ENCODE data around the gene HTR4. TPM values are rescaled to one million over a fixed set of nuclear protein-coding genes. Genes with fewer than 3 reads are reported as not detected.
A peak's percentile ranks its signal among the peaks of the same experiment; 100 is the strongest.

Gene HTR4
- total RNA-seq, 3 donors from 2014 or later = 15.0 to 18.8 (median 17.3) TPM

DNA sequence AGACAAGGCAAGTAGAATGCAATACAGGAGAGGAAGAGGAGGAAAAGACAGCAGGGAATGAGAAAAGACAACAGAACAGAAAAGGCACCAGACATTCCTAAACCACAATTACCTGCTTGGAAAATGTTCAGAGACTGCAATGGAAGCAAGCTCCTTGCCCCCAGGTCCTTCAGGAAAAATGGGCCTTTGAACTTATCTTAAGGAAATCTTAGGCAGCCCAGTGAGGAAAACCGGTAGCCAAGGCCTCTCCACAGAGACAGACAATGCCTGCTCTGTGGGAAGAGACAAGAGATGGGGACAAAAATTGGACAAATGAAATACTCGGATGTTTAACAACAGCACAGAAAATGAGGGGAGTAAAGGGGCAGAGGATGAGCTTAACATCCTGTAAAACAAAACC is 31.2 kb downstream of the HTR4 start:
- TF ChIP-seq, protein P1, sequence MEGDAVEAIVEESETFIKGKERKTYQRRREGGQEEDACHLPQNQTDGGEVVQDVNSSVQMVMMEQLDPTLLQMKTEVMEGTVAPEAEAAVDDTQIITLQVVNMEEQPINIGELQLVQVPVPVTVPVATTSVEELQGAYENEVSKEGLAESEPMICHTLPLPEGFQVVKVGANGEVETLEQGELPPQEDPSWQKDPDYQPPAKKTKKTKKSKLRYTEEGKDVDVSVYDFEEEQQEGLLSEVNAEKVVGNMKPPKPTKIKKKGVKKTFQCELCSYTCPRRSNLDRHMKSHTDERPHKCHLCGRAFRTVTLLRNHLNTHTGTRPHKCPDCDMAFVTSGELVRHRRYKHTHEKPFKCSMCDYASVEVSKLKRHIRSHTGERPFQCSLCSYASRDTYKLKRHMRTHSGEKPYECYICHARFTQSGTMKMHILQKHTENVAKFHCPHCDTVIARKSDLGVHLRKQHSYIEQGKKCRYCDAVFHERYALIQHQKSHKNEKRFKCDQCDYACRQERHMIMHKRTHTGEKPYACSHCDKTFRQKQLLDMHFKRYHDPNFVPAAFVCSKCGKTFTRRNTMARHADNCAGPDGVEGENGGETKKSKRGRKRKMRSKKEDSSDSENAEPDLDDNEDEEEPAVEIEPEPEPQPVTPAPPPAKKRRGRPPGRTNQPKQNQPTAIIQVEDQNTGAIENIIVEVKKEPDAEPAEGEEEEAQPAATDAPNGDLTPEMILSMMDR (IDR thresholded peaks at IDR 0.05) = no peak
- Histone ChIP-seq H3K9me3 (no peaks in the 10 kb centered on the region), H3K36me3 (ENCODE audit: low read depth) (no peaks in the 10 kb centered on the region), H3K4me3 (no peak overlapping the region), H3K4me1 (ENCODE audit: low read depth) (no peaks in the 10 kb centered on the region)
- DNase-seq = no peak
- ATAC-seq = no peak
- intact Hi-C loops (cut with DNase I, micrococcal nuclease) = no loop called here

DNA sequence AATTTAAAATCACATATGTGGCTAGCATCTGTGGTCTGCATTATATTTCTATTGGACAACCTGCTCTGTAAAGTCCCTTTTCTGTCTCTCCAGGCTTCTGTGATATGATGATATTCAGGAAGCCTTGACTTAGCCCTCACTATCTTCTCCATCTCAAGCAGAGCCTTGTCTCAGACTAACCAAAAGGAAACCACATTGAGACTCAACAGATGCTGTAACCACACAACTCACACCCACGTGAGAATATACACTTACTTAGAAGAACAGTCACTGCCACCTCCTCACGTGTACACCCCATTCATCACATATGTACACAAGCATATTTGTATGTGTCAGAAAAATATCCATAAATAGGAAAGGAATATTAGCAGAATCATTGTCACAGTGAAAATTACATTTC is 33.6 kb downstream of the HTR4 start:
- ATAC-seq = peak; percentile 44
- DNase-seq = no peak
- H3K36me3 ChIP-seq (ENCODE audit: low read depth) = no peaks in the 10 kb centered on the region

DNA sequence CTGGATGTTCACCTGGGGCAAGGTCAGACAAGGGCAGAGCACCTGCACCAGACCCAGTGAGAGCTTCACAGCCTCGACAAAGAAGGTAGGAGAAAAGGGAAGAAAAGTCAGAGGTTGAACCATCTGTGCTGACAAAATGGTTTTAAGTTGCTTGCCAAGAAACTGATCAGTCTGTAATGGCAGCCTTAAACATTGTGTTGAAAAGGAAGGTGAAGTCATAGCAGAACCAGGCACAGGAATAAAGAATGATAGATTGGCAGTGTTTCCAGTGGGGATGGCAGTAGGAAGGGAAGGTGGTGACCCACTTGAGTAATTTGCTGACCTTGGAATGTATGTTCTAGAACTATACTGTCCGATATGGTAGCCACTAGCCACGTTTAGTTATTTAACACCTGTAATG is 34.2 kb downstream of the HTR4 start:
- ATAC-seq = no peak

More for the DNA sequence above, 33.6 kb downstream of the HTR4 start:
- no peak overlapping the region for H3K4me3 ChIP-seq
- no peaks in the 10 kb centered on the region for H3K9me3 ChIP-seq
- TF ChIP-seq, protein P1 (IDR thresholded peaks at IDR 0.05) = no peak
- H3K4me1 ChIP-seq (ENCODE audit: low read depth) = no peaks in the 10 kb centered on the region
- intact Hi-C loops (cut with DNase I, micrococcal nuclease) = no loop called here

DNA sequence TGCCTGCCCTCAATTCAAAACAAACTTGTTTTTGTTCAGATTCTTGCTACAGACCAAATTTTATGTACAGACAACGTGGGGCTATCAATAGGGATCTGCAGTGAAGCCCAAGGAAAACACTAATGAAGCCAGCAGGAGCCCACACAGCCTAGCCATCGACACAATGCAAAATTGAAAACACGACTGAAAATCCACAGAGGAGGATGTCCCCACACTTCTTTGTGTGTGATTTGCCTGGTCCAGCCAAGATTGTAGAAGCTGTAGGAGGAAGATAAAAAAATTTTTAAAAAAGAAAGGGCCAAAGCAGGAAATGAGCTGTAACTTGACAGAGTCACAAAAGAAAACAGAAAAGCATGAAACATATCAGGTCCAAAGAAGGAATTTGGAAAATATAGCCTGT is 34.8 kb downstream of the HTR4 start:
- Histone ChIP-seq H3K36me3 (ENCODE audit: low read depth) (no peaks in the 10 kb centered on the region), H3K9me3 (no peaks in the 10 kb centered on the region), H3K4me1 (ENCODE audit: low read depth) (no peaks in the 10 kb centered on the region), H3K4me3 (no peak overlapping the region)
- no peak for DNase-seq
- ATAC-seq = no peak
- intact Hi-C loops (cut with DNase I, micrococcal nuclease) = no loop called here
- TF ChIP-seq, protein P1 (IDR thresholded peaks at IDR 0.05) = no peak

More for the DNA sequence above, 34.2 kb downstream of the HTR4 start:
- intact Hi-C loops (cut with DNase I, micrococcal nuclease) = no loop called here
- TF ChIP-seq, protein P1 (IDR thresholded peaks at IDR 0.05) = no peak
- H3K4me3 ChIP-seq = no peak overlapping the region
- DNase-seq = no peak
- H3K36me3 ChIP-seq (ENCODE audit: low read depth) = no peaks in the 10 kb centered on the region
- H3K4me1 ChIP-seq (ENCODE audit: low read depth) = no peaks in the 10 kb centered on the region
- no peaks in the 10 kb centered on the region for H3K9me3 ChIP-seq

DNA sequence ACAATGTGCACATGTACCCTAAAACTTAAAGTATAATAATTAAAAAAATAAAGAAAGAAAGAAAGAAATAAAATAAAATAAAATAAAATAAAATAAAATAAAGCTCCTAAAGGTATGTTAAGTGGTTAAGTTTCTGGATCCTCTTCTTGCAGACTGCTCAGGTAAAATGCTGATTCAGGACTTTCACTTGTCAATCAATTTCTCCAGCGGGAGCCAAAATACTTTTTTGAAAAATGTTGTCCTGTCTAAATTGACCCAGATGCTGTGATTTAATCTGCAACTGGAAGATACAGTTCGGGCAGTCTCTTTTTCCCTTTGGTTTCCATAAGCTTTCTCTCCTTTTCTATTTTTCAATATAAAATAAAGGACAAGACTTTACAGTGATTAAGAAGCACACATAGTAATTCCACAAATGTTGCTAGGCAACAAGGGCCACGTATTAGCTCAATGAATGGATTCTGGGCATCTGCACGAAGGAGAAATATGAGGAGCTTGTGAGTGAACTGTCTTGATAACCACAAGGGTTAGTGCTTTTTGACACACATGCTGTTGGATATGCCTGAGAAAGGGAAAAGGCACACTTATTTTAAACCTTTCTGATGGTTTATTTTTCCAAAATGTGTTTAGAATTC is 38.6 kb downstream of the HTR4 start:
- DNase-seq (no peak), ATAC-seq (no peak)
- Histone ChIP-seq H3K4me1 (ENCODE audit: low read depth) (no peaks in the 10 kb centered on the region), H3K9me3 (no peaks in the 10 kb centered on the region), H3K36me3 (ENCODE audit: low read depth) (no peaks in the 10 kb centered on the region), H3K4me3 (no peak overlapping the region)
- TF ChIP-seq, protein P1 (IDR thresholded peaks at IDR 0.05) = no peak
- intact Hi-C loops (cut with DNase I, micrococcal nuclease) = no loop called here

DNA sequence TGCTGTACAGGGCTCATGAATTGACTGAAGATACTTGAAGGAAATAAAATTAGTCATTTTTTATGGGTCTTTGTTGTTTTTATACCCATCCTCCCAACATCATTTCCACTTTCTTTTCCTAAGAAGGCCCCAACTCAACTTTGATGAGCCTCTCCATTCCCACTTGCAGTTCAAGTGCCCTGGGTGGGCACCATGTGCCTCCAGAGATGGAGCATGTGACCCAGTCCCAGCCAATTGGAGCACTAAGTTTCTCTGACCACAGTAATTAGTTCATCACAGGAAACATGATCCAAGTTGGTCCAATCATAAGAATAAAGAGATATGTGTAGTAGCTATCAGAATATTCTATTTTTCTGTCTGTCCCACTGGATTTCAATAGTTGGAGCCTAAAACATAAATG is 46.9 kb downstream of the HTR4 start:
- intact Hi-C loops (cut with DNase I, micrococcal nuclease) = no loop called here
- no peaks in the 10 kb centered on the region for H3K36me3 ChIP-seq (ENCODE audit: low read depth)
- DNase-seq (no peak), ATAC-seq (no peak)
- no peak overlapping the region for H3K4me3 ChIP-seq
- H3K9me3 ChIP-seq = no peaks in the 10 kb centered on the region
- no peaks in the 10 kb centered on the region for H3K4me1 ChIP-seq (ENCODE audit: low read depth)
- TF ChIP-seq, protein P1 (IDR thresholded peaks at IDR 0.05) = no peak
